Metanephros (tissue), 2 donors: ENCODE measurements around the gene ATG5. TPM values are rescaled to one million over a fixed set of nuclear protein-coding genes. Genes with fewer than 3 reads are reported as not detected.

Experiments
- small RNA-seq: library from RNA; depleted of rRNA; stranded (forward); fragments of <200 nt; gene quantifications from one replicate; pipeline ENCODE3, GENCODE V24; 2014; ENCODE audit warnings: low replicate concordance
- total RNA-seq: library from RNA; depleted of rRNA; stranded (reverse); fragments of >200 nt; gene quantifications from one replicate; pipeline ENCODE4 v1.2.3, GENCODE V29; 2014

ATG5 gene
- 40.6 TPM for total RNA-seq

GRCh38 chr6:106325336-106326178 lies at the start of gene ATG5:
Gene ATG5 (minus strand): TSS chr6:106325760. CDS start chr6:106316208, 9,552 bp downstream.

DNA sequence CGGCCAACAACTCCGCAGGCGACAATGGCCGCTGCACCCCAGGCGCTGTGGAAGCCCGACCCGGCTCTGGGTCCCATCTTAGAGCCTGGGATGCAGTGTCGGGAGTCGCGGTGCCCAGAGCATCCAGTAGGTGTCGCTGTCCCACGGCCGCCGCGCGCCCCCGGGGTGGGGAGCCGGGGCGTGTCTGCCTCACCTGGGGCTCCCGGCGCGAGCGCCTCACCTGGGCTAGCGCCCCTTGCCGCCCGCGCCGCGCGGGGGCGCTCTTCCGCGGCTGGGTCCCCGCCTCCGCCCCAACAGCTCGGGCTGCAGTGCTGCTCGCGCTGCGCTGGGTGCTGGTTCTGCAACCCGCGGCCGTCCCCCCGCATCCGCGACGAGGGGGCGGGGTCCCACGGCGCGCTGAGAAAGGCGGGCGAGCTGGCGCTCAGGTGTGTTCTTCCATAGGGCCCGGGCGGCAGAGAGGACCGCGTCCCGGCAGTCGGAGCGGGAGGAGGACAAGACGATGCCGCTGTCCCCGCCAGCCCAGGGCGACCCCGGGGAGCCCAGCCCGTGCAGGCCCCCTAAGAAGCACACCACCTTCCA lies 34.9 kb upstream of the ATG5 start, which contains the start of gene CRYBG1:
Gene CRYBG1, plus strand, starts transcription at position 308 of the 579 bp plus-strand sequence. Its CDS starts 192 bp downstream, at position 500.

Small RNA genes lying within 50 kb of the gene (small RNA-seq; reads per million reads assigned to genes)
- gene RF00015 (not detected), gene RN7SL47P (not detected), gene RNU6-344P (not detected)

Other genes with a start within 250 kb of the ATG5 start
- gene PRDM1, start 239.4 kb downstream of the ATG5 start, total RNA-seq = 3.7 TPM
- 28.1 TPM for gene CRYBG1, start 35.0 kb upstream of the ATG5 start, total RNA-seq